HepG2 (cell line): ENCODE data around the gene GPLD1.

Source experiments
- CTCF ChIP-seq: sonication (generic); formaldehyde crosslinking; IDR thresholded peaks from 2 replicates; pipeline ENCODE4 v1.5.0; 2020; ENCODE audit warnings: mild to moderate bottlenecking, missing genetic modification reagents, moderate library complexity
- LCORL ChIP-seq, 2 experiments: fragments of 450-650 bp in 1 of 2; sonication (generic) in 1 of 2; formaldehyde crosslinking in 1 of 2; IDR thresholded peaks; 2 replicates each; pipeline versions ENCODE4 v1.5.0 to v1.6.1; 2017 to 2020; ENCODE audit warnings: antibody characterized with exemption in 1 of 2, missing genetic modification reagents in 1 of 2
- MYC ChIP-seq: sonication (generic); formaldehyde crosslinking; IDR thresholded peaks from 2 replicates; pipeline ENCODE4 v1.9.0; 2021; ENCODE audit warnings: missing genetic modification reagents, borderline replicate concordance
- RAD21 ChIP-seq: fragments of 450-650 bp; formaldehyde crosslinking; IDR thresholded peaks from 2 replicates; pipeline ENCODE4 v1.5.0; 2020; ENCODE audit warnings: mild to moderate bottlenecking
- SALL1 ChIP-seq: sonication (generic); formaldehyde crosslinking; IDR thresholded peaks from 2 replicates; pipeline ENCODE4 v1.8.0; 2022; ENCODE audit warnings: mild to moderate bottlenecking, missing genetic modification reagents
- TEAD3 ChIP-seq: optimal IDR thresholded peaks from 2 replicates; pipeline ENCODE3; 2016; ENCODE audit warnings: borderline replicate concordance
- ZFP36 ChIP-seq: fragments of 150-350 bp; IDR thresholded peaks from 2 replicates; pipeline ENCODE4 v1.6.1; 2018; ENCODE audit warnings: borderline replicate concordance, low read length, low read depth; ENCODE audit not compliant: partially characterized antibody
- ZFX ChIP-seq: sonication (generic); formaldehyde crosslinking; IDR thresholded peaks from 2 replicates; pipeline ENCODE4 v1.4.0; 2020; ENCODE audit warnings: mild to moderate bottlenecking, low read depth, missing genetic modification reagents, moderate library complexity
- ZNF350 ChIP-seq: sonication (generic); formaldehyde crosslinking; IDR thresholded peaks from 2 replicates; pipeline ENCODE4 v1.4.0; 2020; ENCODE audit warnings: mild to moderate bottlenecking, low read depth, missing genetic modification reagents, borderline replicate concordance
- ZNF577 ChIP-seq: sonication (generic); formaldehyde crosslinking; IDR thresholded peaks from 2 replicates; pipeline ENCODE4 v1.4.0; 2020; ENCODE audit warnings: mild to moderate bottlenecking, low read depth, missing genetic modification reagents, borderline replicate concordance
- ZNF703 ChIP-seq: sonication (generic); formaldehyde crosslinking; IDR thresholded peaks from 2 replicates; pipeline ENCODE4 v1.5.1; 2020; ENCODE audit warnings: missing genetic modification reagents, mild to moderate bottlenecking, moderate library complexity, borderline replicate concordance
- ZNF747 ChIP-seq: sonication (generic); formaldehyde crosslinking; IDR thresholded peaks from 2 replicates; pipeline ENCODE4 v1.8.1; 2023; ENCODE audit warnings: missing genetic modification reagents, mild to moderate bottlenecking, borderline replicate concordance

- TF ChIP-seq ZNF350 (CRISPR knock-in tag), result no peak
- no peak for TF ChIP-seq LCORL (IDR thresholded peaks at IDR 0.05)
- TF ChIP-seq LCORL (CRISPR knock-in tag; IDR thresholded peaks at IDR 0.05), result no peak
- peak; percentile 78 for TF ChIP-seq CTCF
- TF ChIP-seq TEAD3 (CRISPR knock-in tag), result no peak
- 0 out of 2 replicates have a peak, but pooled peaks have one; percentile 28 for TF ChIP-seq ZFX (CRISPR knock-in tag)
- TF ChIP-seq ZNF577 (CRISPR knock-in tag), result no peak
- no peak for TF ChIP-seq ZNF703 (CRISPR knock-in tag)
- no peak for TF ChIP-seq ZFP36
- TF ChIP-seq SALL1, result no peak
- TF ChIP-seq MYC, result no peak
- no peak for TF ChIP-seq ZNF747 (CRISPR knock-in tag)
- peak; percentile 28; the same call in 1 of the 2 replicates for TF ChIP-seq RAD21 (CRISPR knock-in tag)
These were observed 3.1 kb upstream of the GPLD1 start for GRCh38 chr6:24492475-24492874.
